NCI-H2081 (cell line): ENCODE data around the gene CCDC196.

ENCODE experiments used
- DNase-seq, 2 experiments: peaks; one replicate each; lab custom pipeline; 2025; lab: John Stamatoyannopoulos, UW

CCDC196 gene

GRCh38 chr14:66485910-66486421 is at the start of gene CCDC196:
TSS of gene CCDC196 (plus strand) at chr14:66486371. CDS start at chr14:66486503, 132 bp downstream.
- no peak for DNase-seq

- DNase-seq: no peak
Observed at GRCh38 chr14:66440801-66441200, 45.4 kb upstream of the CCDC196 start.

- no peak for DNase-seq
Observed at GRCh38 chr14:66442953-66443571, 43.1 kb upstream of the CCDC196 start.

- DNase-seq: no peak
Observed at GRCh38 chr14:66443785-66444184, 42.4 kb upstream of the CCDC196 start.

GRCh38 chr14:66444271-66444927 is 41.8 kb upstream of the CCDC196 start:
- DNase-seq: no peak

- DNase-seq: no peak
Observed at GRCh38 chr14:66445936-66446335, 40.2 kb upstream of the CCDC196 start.

GRCh38 chr14:66453469-66453868 is 32.7 kb upstream of the CCDC196 start:
- DNase-seq: no peak

- no peak for DNase-seq
Observed at GRCh38 chr14:66459603-66460002, 26.6 kb upstream of the CCDC196 start.

- no peak for DNase-seq
Observed at GRCh38 chr14:66464261-66464660, 21.9 kb upstream of the CCDC196 start.

GRCh38 chr14:66468778-66469367 is 17.3 kb upstream of the CCDC196 start:
- no peak for DNase-seq

GRCh38 chr14:66471584-66471983 is 14.6 kb upstream of the CCDC196 start:
- DNase-seq: no peak

- DNase-seq: no peak
Observed at GRCh38 chr14:66472251-66472650, 13.9 kb upstream of the CCDC196 start.

GRCh38 chr14:66473223-66473622 is 12.9 kb upstream of the CCDC196 start:
- no peak for DNase-seq

GRCh38 chr14:66476964-66477363 is 9.2 kb upstream of the CCDC196 start:
- no peak for DNase-seq

- DNase-seq: no peak
Observed at GRCh38 chr14:66477567-66477966, 8.6 kb upstream of the CCDC196 start.

GRCh38 chr14:66482873-66483272 is 3.3 kb upstream of the CCDC196 start:
- DNase-seq: no peak

GRCh38 chr14:66483322-66483721 is 2.8 kb upstream of the CCDC196 start:
- no peak for DNase-seq

GRCh38 chr14:66485029-66485428 is 1.1 kb upstream of the CCDC196 start:
- no peak for DNase-seq

- no peak for DNase-seq
Observed at GRCh38 chr14:66487164-66487563, 993 bp downstream of the CCDC196 start.

GRCh38 chr14:66490143-66491111 is 4.3 kb downstream of the CCDC196 start:
- DNase-seq: no peak

- no peak for DNase-seq
Observed at GRCh38 chr14:66493750-66494149, 7.6 kb downstream of the CCDC196 start.
